K562 (cell line): Measurements from ENCODE around the gene PPP1CA. TPM values are rescaled to one million over a fixed set of nuclear protein-coding genes. Genes with fewer than 3 reads are reported as not detected.

Source experiments
- ATAC-seq: fragments of 200-7000 bp; cut with Tn5 transposase; 3 replicates; pipeline ENCODE4 v1.9.1; 2020; ENCODE audit warnings: moderate library complexity
- BruUV-seq: library from RNA; stranded (reverse); fragments of 400-500 nt; replicated peaks from 2 replicates; lab custom pipeline; 2021; lab: Mats Ljungman, UMichigan
- CTCF ChIA-PET: fragments of 300-600 bp; formaldehyde crosslinking; extraction: SDS; loops from one replicate; lab custom pipeline; 2021; ENCODE audit warnings: low intra/inter-chr PET ratio; lab: Yijun Ruan, JAX
- POLR2A ChIA-PET: fragments of 300-600, 350-650 bp; sonication (Branson Sonifier 250); formaldehyde crosslinking; extraction: SDS; loops from one replicate; lab custom pipeline; 2021; ENCODE audit warnings: antibody characterized with exemption, inconsistent platforms; lab: Yijun Ruan, JAX
- DNase-seq, 4 experiments: peaks; one replicate each; pipeline versions ENCODE4 v3.0.0 to v3.0.0-alpha.2; 2011 to 2018; ENCODE audit warnings: low spot score in 3 of 4, mixed read lengths in 3 of 4; ENCODE audit errors: extremely low read depth in 1 of 4
- FAIRE-seq: peaks from 2 replicates; lab custom pipeline; 2011; peaks lifted over from hg19 to GRCh38; lab: Jason Lieb, UNC
- H2AFZ ChIP-seq: 2 replicates; pipeline ENCODE4 v1.6.0; 2011; ENCODE audit warnings: low read depth, low read length, control low read depth, inconsistent platforms
- H3K27ac ChIP-seq: fragments of 200-600 bp; 3 replicates; pipeline ENCODE4 v1.8.0; 2011; ENCODE audit warnings: low read depth, mild to moderate bottlenecking, control low read depth, inconsistent platforms, low read length, moderate library complexity, mixed read lengths; ENCODE audit errors: extremely low read depth
- H3K27me3 ChIP-seq, 2 experiments: fragments of 300-600 bp in 1 of 2; 2 replicates in 1 of 2; 3 replicates in 1 of 2; pipeline versions ENCODE4 v1.6.0 to v1.8.0; 2011; ENCODE audit warnings: inconsistent platforms in 2 of 2, low read length in 2 of 2, mild to moderate bottlenecking in 1 of 2, mixed read lengths in 1 of 2, moderate library complexity in 1 of 2; ENCODE audit not compliant: control insufficient read depth in 2 of 2, insufficient read depth in 2 of 2
- H3K36me3 ChIP-seq: fragments of 300-600 bp; 3 replicates; pipeline ENCODE4 v1.8.0; 2011; ENCODE audit warnings: mild to moderate bottlenecking, low read length, inconsistent platforms; ENCODE audit not compliant: control insufficient read depth, insufficient read depth
- H3K4me1 ChIP-seq, 2 experiments: fragments of 200-600 bp in 1 of 2; replicated peaks in 1 of 2; 2 replicates in 1 of 2; 3 replicates in 1 of 2; pipeline versions ENCODE4 v1.5.1 to v1.8.0; 2011; ENCODE audit warnings: inconsistent platforms in 2 of 2, low read length in 2 of 2, mild to moderate bottlenecking in 1 of 2, mixed read lengths in 1 of 2, moderate library complexity in 1 of 2; ENCODE audit not compliant: control insufficient read depth in 2 of 2, insufficient read depth in 2 of 2
- H3K4me2 ChIP-seq: 2 replicates; pipeline ENCODE4 v1.6.1; 2011; ENCODE audit warnings: low read length, control low read depth, inconsistent platforms, mixed read lengths; ENCODE audit not compliant: insufficient read depth
- H3K4me3 ChIP-seq: fragments of 200-600 bp; sonication (generic), shearing (Covaris generic); 2 replicates; pipeline ENCODE4 v1.5.1; 2016; ENCODE audit warnings: control low read depth, inconsistent platforms
- H3K79me2 ChIP-seq: fragments of 200-600 bp; 3 replicates; pipeline ENCODE4 v1.8.0; 2011; ENCODE audit warnings: low read length, inconsistent platforms; ENCODE audit not compliant: control insufficient read depth, insufficient read depth
- H3K9ac ChIP-seq, 2 experiments: 2 replicates each; pipeline versions ENCODE4 v1.6.0 to v1.6.1; 2011; ENCODE audit warnings: low read depth in 2 of 2, low read length in 2 of 2, control low read depth in 1 of 2, inconsistent platforms in 1 of 2, mild to moderate bottlenecking in 1 of 2, mixed read lengths in 1 of 2; ENCODE audit not compliant: insufficient read depth in 1 of 2
- H3K9me1 ChIP-seq: one replicate; pipeline ENCODE4 v1.6.0; 2011; ENCODE audit warnings: inconsistent platforms, mild to moderate bottlenecking, low read length, moderate library complexity; ENCODE audit not compliant: control insufficient read depth, insufficient read depth
- H3K9me3 ChIP-seq: replicated peaks from 2 replicates; pipeline ENCODE4 v1.5.1; 2011; ENCODE audit warnings: low read depth, low read length, inconsistent platforms; ENCODE audit not compliant: control insufficient read depth, insufficient read depth
- H4K20me1 ChIP-seq: replicated peaks from 2 replicates; pipeline ENCODE4 v1.6.1; 2011; ENCODE audit warnings: low read length, inconsistent platforms, mixed read lengths; ENCODE audit not compliant: control insufficient read depth, insufficient read depth
- CREB1 ChIP-seq, 2 experiments: sonication (generic) in 1 of 2; formaldehyde crosslinking in 1 of 2; IDR thresholded peaks; 2 replicates each; pipeline versions ENCODE4 v1.6.1 to v1.8.0; 2012 to 2022; ENCODE audit warnings: inconsistent platforms in 1 of 2, mild to moderate bottlenecking in 1 of 2, missing genetic modification reagents in 1 of 2, moderate library complexity in 1 of 2
- GABPB1 ChIP-seq: sonication (generic); formaldehyde crosslinking; IDR thresholded peaks from 2 replicates; pipeline ENCODE4 v1.8.0; 2022; ENCODE audit warnings: mild to moderate bottlenecking, missing genetic modification reagents
- NCOA6 ChIP-seq: fragments of 450-650 bp; IDR thresholded peaks from 2 replicates; pipeline ENCODE4 v1.6.1; 2017; ENCODE audit warnings: mild to moderate bottlenecking
- SP1 ChIP-seq: sonication (generic); formaldehyde crosslinking; IDR thresholded peaks from 2 replicates; pipeline ENCODE4 v1.8.1; 2022; ENCODE audit warnings: mild to moderate bottlenecking, missing genetic modification reagents
- ZNF121 ChIP-seq: sonication (generic); formaldehyde crosslinking; conservative IDR thresholded peaks from 2 replicates; pipeline ENCODE4 v1.8.0; 2022; ENCODE audit warnings: missing genetic modification reagents
- WGBS: fragments of 100-300 bp; shearing (Covaris generic); methylation state at CpG from one replicate; pipeline ENCODE4 v1.1.6; 2016; ENCODE audit warnings: low coverage, mixed read lengths; ENCODE audit not compliant: insufficient coverage; ENCODE audit errors: missing lambda C conversion rate; 5-methylcytosine and 5-hydroxymethylcytosine counted together
- in situ Hi-C: fragments of 300-500 bp; cut with MboI; formaldehyde crosslinking; loops from 4 replicates; pipeline ENCODE4 v1.15.0; 2018; ENCODE audit warnings: inconsistent platforms, mixed read lengths
- intact Hi-C: fragments of 100-400 bp; cut with micrococcal nuclease; formaldehyde crosslinking; loops from 2 replicates; pipeline ENCODE4 v1.14.2; 2022
- polyA plus RNA-seq, 8 experiments: library from polyadenylated mRNA; depleted of rRNA in 4 of 8; stranded (reverse) in 5 of 8; unstranded in 3 of 8; fragments of >200 nt; fragmentation: Nextera tagmentation in 2 of 8; fragmentation: Illumina TruSeq in 1 of 8; extraction: Ambion mirVana in 2 of 8; extraction: Trizol in 1 of 8; gene quantifications; 2 replicates each; pipeline versions ENCODE4 v1.2.1 to v1.2.3, GENCODE V29; 2011 to 2014; ENCODE audit warnings: inconsistent platforms in 1 of 8, missing spikeins in 1 of 8
- total RNA-seq, 7 experiments: library from RNA; depleted of rRNA in 6 of 7; stranded (reverse); fragments of >200 nt in 6 of 7; fragmentation: Illumina TruSeq in 2 of 7; extraction: Trizol in 2 of 7; gene quantifications; 2 replicates each; pipeline versions ENCODE4 v1.2.1 to v1.2.3, GENCODE V29; 2011 to 2021; ENCODE audit warnings: low replicate concordance in 1 of 7

Gene PPP1CA
- total and polyA plus RNA-seq, 9 of the 15 experiments (the other 6 are each of a cell fraction or from before 2014, with no cell fraction given) = 18.2 to 242 (median 188) TPM

- Histone ChIP-seq H3K4me2 (peak overlapping the region; percentile 37), H3K9me3 (no peaks in the 10 kb centered on the region), H3K36me3 (no peaks in the 10 kb centered on the region), H4K20me1 (no peaks in the 10 kb centered on the region), H3K4me3 (peak overlapping the region; percentile 62)
- no peak for FAIRE-seq
- in situ Hi-C loops = no loop called here
- WGBS = 63% methylated on average over 16 of the region's 22 CpGs
- TF ChIP-seq SP1 (CRISPR knock-in tag) (peak; percentile 31; the same call in 1 of the 2 replicates), GABPB1 (0 out of 2 replicates have a peak, but pooled peaks have one; percentile 30), CREB1 (IDR thresholded peaks at IDR 0.05) (no peak), CREB1 (CRISPR knock-in tag; IDR thresholded peaks at IDR 0.05) (0 out of 2 replicates have a peak, but pooled peaks have one; percentile 3), NCOA6 (no peak), ZNF121 (CRISPR knock-in tag) (peak; percentile 0; the same call in 1 of the 2 replicates)
- TF ChIP-seq, all 486 proteins: peak for 4
- H3K27me3 ChIP-seq = no peaks in the 10 kb centered on the region
- no peak overlapping the region for H3K27ac ChIP-seq
- H3K79me2 ChIP-seq = peaks cover 8% of the 10 kb centered on the region; the same call in 1 of the 3 replicates
- ATAC-seq (no peak), DNase-seq (no peak)
- peak overlapping the region in 1 of 2 experiments; percentile 90; a peak in 2 of 4 replicates for H3K9ac ChIP-seq
- BruUV-seq = no TSS peak
- ChIA-PET POLR2A (interaction anchor here (0.7 to 2.1 kb wide), 3 partner anchors 9 to 184 kb away, joined by 4 to 10 read pairs (median 4); partner anchors contain the start of gene PPP1CA), CTCF (no interaction called here)
- H3K9me1 ChIP-seq = no peaks in the 10 kb centered on the region
- peak overlapping the region; percentile 80 for H2AFZ ChIP-seq
- H3K4me1 ChIP-seq = peaks cover 6 to 62% of the 10 kb centered on the region in 2 experiments
- intact Hi-C loops = loop anchor here (5.0 kb wide), 1 partner anchor 46 kb away; the partner anchor contains the start of gene TMEM134
Measured at GRCh38 chr11:67421430-67422031, 19.9 kb upstream of the PPP1CA start.
